HG03558 (cell line): Measurements from ENCODE around the gene KNCN.

ENCODE experiments used
- ATAC-seq: cut with Tn5 transposase; IDR thresholded peaks from one replicate; pipeline ENCODE4 v1.9.1; 2021; ENCODE audit warnings: moderate number of reproducible peaks; ENCODE audit not compliant: unreplicated experiment; ENCODE audit errors: extremely low read depth

Gene KNCN

GRCh38 chr1:46510998-46511365 lies 40.5 kb downstream of the KNCN start:
- ATAC-seq, result no peak

- ATAC-seq, result no peak
Measured at GRCh38 chr1:46510341-46510997, 41.0 kb downstream of the KNCN start.

GRCh38 chr1:46508757-46509156 lies 42.7 kb downstream of the KNCN start:
- no peak for ATAC-seq

GRCh38 chr1:46506470-46507219 lies 44.8 kb downstream of the KNCN start:
- no peak for ATAC-seq

- no peak for ATAC-seq
Measured at GRCh38 chr1:46503421-46503820, 48.0 kb downstream of the KNCN start.

GRCh38 chr1:46501528-46501927 lies 49.9 kb downstream of the KNCN start:
- ATAC-seq, result no peak

GRCh38 chr1:46497665-46498064 lies 53.8 kb downstream of the KNCN start:
- no peak for ATAC-seq

GRCh38 chr1:46497020-46497419 lies 54.4 kb downstream of the KNCN start:
- no peak for ATAC-seq

- no peak for ATAC-seq
Measured at GRCh38 chr1:46496505-46496904, 54.9 kb downstream of the KNCN start.

- ATAC-seq, result no peak
Measured at GRCh38 chr1:46495778-46496177, 55.7 kb downstream of the KNCN start.
